Measurements from ENCODE around the gene ADRB1. TPM values are rescaled to one million over a fixed set of nuclear protein-coding genes. Genes with fewer than 3 reads are reported as not detected.

The ADRB1 gene
- polyA plus RNA-seq, 1 donor, result not detected

- DNase-seq, result no peak
Measured at GRCh38 chr10:114026189-114027040, 17.3 kb upstream of the ADRB1 start.

GRCh38 chr10:114027041-114027394, 16.6 kb upstream of the ADRB1 start:
- no peak for DNase-seq

- DNase-seq, result no peak
Measured at GRCh38 chr10:114027951-114028350, 15.7 kb upstream of the ADRB1 start.

- DNase-seq, result no peak
Measured at GRCh38 chr10:114028425-114028824, 15.2 kb upstream of the ADRB1 start.

GRCh38 chr10:114029655-114030054, 14.0 kb upstream of the ADRB1 start:
- no peak for DNase-seq

- DNase-seq, result no peak
Measured at GRCh38 chr10:114030140-114030539, 13.5 kb upstream of the ADRB1 start.

GRCh38 chr10:114031073-114031972, 12.3 kb upstream of the ADRB1 start:
- DNase-seq, result no peak

GRCh38 chr10:114033566-114033965, 10.1 kb upstream of the ADRB1 start:
- no peak for DNase-seq

- DNase-seq, result no peak
Measured at GRCh38 chr10:114034923-114035645, 8.6 kb upstream of the ADRB1 start.

- DNase-seq, result no peak
Measured at GRCh38 chr10:114035791-114036190, 7.9 kb upstream of the ADRB1 start.

- no peak for DNase-seq
Measured at GRCh38 chr10:114038819-114039218, 4.8 kb upstream of the ADRB1 start.

- no peak for DNase-seq
Measured at GRCh38 chr10:114041166-114041565, 2.5 kb upstream of the ADRB1 start.

GRCh38 chr10:114042895-114043531, 653 bp upstream of the ADRB1 start:
- DNase-seq, result no peak

- no peak for DNase-seq
Measured at GRCh38 chr10:114044247-114045135, 825 bp downstream of the ADRB1 start.

GRCh38 chr10:114045136-114046086, 1.7 kb downstream of the ADRB1 start:
- peak; percentile 18 for DNase-seq

GRCh38 chr10:114046087-114046458, 2.4 kb downstream of the ADRB1 start:
- DNase-seq, result no peak

- DNase-seq, result no peak
Measured at GRCh38 chr10:114048472-114048871, 4.8 kb downstream of the ADRB1 start.

GRCh38 chr10:114051714-114052113, 8.0 kb downstream of the ADRB1 start:
- no peak for DNase-seq

GRCh38 chr10:114052255-114052654, 8.6 kb downstream of the ADRB1 start:
- no peak for DNase-seq

- DNase-seq, result no peak
Measured at GRCh38 chr10:114053946-114054345, 10.3 kb downstream of the ADRB1 start.
